Measurements from ENCODE around the gene HJURP.

HJURP gene

DNA sequence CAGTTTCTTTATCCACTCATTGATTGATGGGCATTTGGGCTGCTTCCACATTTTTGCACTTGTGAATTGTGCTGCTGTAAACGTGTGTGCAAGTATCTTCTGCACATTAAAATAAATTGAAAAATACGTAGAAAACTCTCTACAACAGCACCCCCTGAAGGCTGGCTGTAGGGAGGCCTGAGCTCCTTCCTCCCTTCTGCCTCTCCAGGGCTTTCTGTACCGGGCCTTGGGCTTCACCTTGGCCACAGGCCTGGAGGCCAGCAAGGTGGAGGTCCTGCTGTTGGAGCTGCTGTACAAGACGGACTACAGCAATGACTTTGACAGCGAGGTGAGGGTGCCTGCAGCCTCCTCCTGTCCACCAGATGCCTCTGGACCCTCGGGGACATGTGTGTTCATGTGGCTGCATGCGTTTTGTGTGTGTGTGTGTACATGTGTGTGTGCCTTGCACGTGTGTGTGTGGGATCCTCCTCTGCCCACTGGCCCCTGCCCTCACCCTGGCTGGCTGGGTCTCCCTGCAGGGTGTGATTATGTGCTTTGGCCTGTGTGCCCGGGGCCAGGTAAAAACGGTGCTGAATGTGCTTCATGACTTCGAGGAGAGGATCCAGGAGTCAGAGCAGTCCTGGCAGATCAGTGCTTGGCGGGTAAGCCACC is 47.0 kb downstream of the HJURP start:
- TF ChIP-seq GATA2 (IDR thresholded peaks at IDR 0.05; ENCODE audit: low read depth, low read length) (no peak), GATA3 (IDR thresholded peaks at IDR 0.05; ENCODE audit: low read depth, low read length) (no peak)

DNA sequence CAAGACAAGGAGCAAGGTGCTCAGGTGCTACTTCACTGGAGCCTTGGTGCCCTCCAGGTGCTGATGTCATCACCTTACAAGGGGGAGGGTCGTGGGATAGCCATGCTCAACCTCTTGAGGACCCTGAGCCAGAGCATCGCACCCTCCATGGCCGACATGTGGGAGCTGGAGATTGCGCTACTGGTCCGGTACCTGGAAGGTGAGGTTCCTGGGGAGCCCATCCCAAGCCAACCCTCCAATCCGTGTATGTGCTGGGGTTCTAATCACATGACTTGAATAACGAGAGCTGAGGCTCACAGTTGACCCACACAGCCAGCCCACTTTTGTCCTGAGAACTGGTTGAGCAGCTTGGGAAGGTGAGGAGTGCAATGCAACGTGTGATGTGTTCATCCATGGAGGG is 50.3 kb downstream of the HJURP start:
- TF ChIP-seq GATA2 (IDR thresholded peaks at IDR 0.05; ENCODE audit: low read depth, low read length) (no peak), GATA3 (IDR thresholded peaks at IDR 0.05; ENCODE audit: low read depth, low read length) (no peak)

DNA sequence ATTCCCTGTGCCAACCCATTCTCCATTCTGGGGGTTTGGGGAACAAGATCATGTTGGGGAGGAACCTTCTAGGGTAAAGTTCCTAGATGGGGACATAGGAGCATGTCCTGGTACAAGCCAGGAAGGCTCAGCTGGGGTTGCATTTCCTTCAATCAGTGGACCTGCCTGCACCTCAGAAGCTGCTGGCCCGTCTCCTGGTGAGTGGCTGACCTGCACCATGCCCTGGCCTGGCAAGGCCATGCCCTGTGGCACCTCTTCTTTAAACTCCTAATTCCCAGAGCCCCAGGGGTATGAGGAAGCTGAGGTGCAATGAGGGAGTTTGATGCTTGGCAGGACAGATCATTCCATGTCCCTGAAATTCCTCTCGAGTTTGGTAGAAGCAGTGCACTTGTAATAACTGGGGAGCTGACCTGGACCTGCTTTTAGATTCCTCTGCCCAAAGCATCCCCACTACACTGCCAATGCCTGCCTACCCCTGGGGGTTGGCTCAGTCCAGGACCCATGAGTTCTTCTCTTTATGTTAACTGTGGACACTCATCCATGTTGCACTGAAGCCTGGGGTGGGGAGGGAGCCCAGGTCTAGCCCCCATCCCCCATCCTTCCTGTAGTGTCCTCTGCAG is 50.9 kb downstream of the HJURP start:
- TF ChIP-seq GATA3 (IDR thresholded peaks at IDR 0.05; ENCODE audit: low read depth, low read length) (no peak), GATA2 (IDR thresholded peaks at IDR 0.05; ENCODE audit: low read depth, low read length) (no peak)

- TF ChIP-seq GATA3 (IDR thresholded peaks at IDR 0.05; ENCODE audit: low read depth, low read length) (no peak), GATA2 (IDR thresholded peaks at IDR 0.05; ENCODE audit: low read depth, low read length) (no peak)
Measured at GRCh38 chr2:233802132-233802815, 52.1 kb downstream of the HJURP start.

- no peak for TF ChIP-seq GATA2 (IDR thresholded peaks at IDR 0.05; ENCODE audit: low read depth, low read length)
- TF ChIP-seq GATA3 (IDR thresholded peaks at IDR 0.05; ENCODE audit: low read depth, low read length): no peak
Measured at GRCh38 chr2:233801357-233802131, 52.8 kb downstream of the HJURP start.

DNA sequence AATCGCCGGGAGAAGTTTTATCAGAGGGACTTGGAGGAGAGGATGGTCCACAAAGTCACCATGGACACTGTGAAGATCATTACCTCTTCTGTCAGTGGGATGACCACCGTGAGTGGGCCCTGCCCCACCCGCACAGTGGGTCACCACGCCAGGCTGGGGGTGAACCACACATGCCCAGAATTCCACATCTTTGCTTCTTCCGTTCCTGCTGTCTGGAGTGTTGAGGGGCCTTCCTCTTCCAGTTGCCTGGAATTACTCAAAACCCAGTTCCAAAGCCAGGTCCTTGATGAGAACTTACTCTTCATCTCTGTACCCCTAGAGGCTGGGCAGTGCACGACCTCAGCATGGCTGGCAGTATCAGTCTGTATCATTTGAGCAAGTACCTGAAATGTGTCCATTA is 54.1 kb downstream of the HJURP start:
- TF ChIP-seq GATA2 (IDR thresholded peaks at IDR 0.05; ENCODE audit: low read depth, low read length) (no peak), GATA3 (IDR thresholded peaks at IDR 0.05; ENCODE audit: low read depth, low read length) (no peak)

GRCh38 chr2:233799716-233800115 is 54.6 kb downstream of the HJURP start:
- TF ChIP-seq GATA3 (IDR thresholded peaks at IDR 0.05; ENCODE audit: low read depth, low read length) (no peak), GATA2 (IDR thresholded peaks at IDR 0.05; ENCODE audit: low read depth, low read length) (no peak)

- no peak for TF ChIP-seq GATA2 (IDR thresholded peaks at IDR 0.05; ENCODE audit: low read depth, low read length)
- no peak for TF ChIP-seq GATA3 (IDR thresholded peaks at IDR 0.05; ENCODE audit: low read depth, low read length)
Measured at GRCh38 chr2:233799087-233799665, 55.2 kb downstream of the HJURP start.

DNA sequence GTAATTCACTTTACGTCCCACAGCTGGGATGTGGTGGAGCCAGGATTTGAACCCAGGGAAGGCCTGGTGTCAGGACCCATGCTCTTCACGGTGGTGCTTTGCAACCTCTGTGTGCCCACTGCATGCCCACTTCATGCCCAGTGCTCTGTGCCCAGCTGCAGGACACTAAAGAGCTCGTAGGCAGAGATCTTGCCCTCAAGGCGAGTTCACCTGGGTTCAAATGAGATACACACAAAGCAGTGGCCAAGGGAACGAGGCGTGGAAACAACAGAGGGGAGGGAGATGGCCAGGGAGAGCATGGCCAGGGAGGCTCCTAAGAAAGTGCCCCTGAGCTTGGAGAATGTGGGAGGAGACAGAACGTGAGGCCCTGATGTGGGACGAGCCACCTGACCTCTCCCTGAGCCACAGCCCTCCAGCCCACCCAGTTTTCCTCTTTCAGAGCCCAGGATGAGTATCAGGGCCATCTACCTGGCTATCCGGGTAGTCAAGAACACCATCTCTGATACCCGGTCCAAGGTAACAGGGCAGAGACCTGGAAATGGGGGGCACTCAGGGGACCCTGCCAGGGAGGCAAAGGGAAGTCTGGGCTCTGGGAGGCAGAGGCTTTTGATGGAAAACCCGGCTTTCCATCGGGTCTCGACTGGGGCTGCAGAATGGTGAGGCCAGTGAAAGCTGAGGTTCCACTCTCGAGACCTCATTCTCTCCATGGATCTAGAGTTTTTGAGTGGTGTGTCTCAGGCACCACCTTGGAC is 55.8 kb downstream of the HJURP start:
- no peak for TF ChIP-seq GATA3 (IDR thresholded peaks at IDR 0.05; ENCODE audit: low read depth, low read length)

DNA sequence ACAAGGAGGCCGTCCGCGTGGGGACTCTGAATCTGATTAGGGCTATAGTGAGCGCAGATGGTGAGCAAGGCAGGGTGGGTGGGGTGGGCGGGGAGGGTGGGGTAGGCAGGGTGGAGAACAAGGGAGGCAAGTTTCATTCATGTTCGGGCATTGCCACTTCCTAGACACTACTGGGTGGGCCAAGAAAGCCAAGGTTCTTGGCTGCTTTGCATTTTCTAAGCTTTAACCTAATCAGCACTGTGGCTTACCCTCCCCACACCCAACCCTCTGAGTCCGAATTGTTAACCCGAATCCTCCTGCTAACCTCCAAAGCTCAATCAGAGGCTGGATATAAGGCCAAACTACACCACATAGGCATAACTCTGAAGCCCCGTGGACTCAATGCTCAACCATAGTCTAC is 58.1 kb downstream of the HJURP start:
- no peak for TF ChIP-seq GATA2 (IDR thresholded peaks at IDR 0.05; ENCODE audit: low read depth, low read length)
- TF ChIP-seq GATA3 (IDR thresholded peaks at IDR 0.05; ENCODE audit: low read depth, low read length): no peak

DNA sequence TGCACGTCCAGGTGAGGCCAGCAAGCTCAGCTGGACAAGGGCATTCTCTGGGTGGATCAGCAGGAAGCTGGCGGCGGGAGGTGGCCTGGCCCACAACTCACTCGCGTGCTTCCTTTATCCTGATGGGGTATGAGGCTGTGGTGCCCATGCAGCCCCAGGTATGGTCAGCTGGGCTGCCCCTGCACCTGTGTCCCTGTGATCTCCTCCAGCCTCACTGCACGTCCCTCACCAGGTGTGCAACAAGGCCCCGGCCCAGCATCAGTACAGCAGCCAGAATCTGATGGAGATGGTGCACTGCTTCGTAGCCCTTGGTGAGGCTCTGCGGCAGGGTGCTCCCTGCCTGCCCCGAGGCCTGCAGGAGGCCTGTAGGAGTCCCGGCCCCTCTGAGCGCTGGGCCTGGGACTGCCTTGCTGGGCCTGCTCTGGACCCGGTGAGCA is 58.6 kb downstream of the HJURP start:
- TF ChIP-seq GATA3 (IDR thresholded peaks at IDR 0.05; ENCODE audit: low read depth, low read length) (no peak), GATA2 (IDR thresholded peaks at IDR 0.05; ENCODE audit: low read depth, low read length) (no peak)

DNA sequence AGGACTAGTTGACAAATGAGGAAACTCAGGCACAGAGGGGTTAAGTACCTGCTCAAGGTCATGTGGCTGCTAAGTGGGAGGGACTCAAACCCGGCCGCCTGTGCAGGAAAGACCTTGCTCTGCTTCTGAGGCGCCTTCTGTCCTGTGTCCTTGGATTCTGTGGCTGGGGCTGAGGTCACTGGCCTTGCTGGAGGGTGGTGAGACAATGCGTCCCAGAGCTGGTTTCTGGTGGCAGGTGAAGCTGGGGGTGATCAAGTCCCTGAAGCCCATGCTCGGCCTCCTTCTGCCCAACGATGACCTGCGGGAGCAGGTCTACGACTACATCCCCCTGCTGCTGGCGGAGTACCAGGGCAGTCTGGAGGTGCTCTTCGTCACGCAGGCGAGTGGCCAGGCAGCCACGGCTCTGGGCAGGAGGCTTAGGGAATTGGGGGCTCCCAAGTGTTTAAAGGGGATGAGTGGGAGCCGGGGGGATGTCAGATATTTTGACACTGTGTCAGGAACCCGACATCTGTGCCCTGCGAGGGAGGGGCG is 60.1 kb downstream of the HJURP start:
- TF ChIP-seq GATA2 (IDR thresholded peaks at IDR 0.05; ENCODE audit: low read depth, low read length): no peak
- TF ChIP-seq GATA3 (IDR thresholded peaks at IDR 0.05; ENCODE audit: low read depth, low read length): no peak

DNA sequence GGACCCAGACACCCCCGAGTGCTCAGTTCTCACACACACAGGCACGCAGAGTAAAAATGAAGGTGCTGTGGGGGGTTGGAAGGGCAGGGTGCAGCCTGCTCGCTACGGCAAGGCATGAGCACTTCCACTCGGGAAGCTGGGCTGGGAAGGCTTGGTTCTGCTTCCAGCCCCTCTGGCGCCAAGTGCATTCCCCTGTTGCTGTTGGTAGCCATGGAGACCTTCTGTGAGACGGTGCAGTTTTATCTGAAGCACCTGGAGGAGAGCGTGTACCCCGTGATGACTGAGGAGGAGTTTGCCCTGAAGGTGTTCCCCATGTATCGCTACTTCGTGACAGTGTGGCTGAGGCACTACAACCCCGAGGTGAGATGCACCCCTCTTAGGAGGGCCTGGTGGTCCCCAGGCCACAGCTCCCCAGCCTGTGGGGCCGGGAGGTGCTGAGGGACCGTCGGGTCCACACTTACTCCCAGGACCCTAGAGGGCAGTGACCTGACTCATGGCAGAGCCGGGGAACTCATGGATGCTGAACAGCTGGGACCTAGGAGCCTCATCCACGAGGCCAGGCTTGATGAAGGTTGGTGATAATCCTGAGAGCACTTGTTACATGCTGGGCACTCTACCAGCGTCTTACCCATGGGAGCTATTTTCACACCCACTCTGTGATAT is 60.7 kb downstream of the HJURP start:
- no peak for TF ChIP-seq GATA2 (IDR thresholded peaks at IDR 0.05; ENCODE audit: low read depth, low read length)
- no peak for TF ChIP-seq GATA3 (IDR thresholded peaks at IDR 0.05; ENCODE audit: low read depth, low read length)

Measured in SH-SY5Y (cell line).